ENCODE data around the gene DGKG. TPM values are rescaled to one million over a fixed set of nuclear protein-coding genes. Genes with fewer than 3 reads are reported as not detected.

The DGKG gene
- total RNA-seq, 2 experiments from 2014 or later: 0.20 to 0.66 TPM

- DNase-seq: no peak
- Mint-ChIP-seq H3K4me1 (peaks cover 12% of the 10 kb centered on the region), H3K9me3 (ENCODE audit: low read depth) (no peaks in the 10 kb centered on the region), H3K4me3 (no peak overlapping the region), H3K27me3 (peaks cover 6% of the 10 kb centered on the region), H3K36me3 (no peaks in the 10 kb centered on the region), H3K27ac (no peak overlapping the region)
- no peak for ATAC-seq
- CTCF ChIA-PET: interaction anchor here (1.5 kb wide), 1 partner anchor 159 kb away, joined by 3 read pairs; no protein-coding TSS in a partner anchor
Observed at GRCh38 chr3:186381424-186382216, 19.6 kb upstream of the DGKG start.

- CTCF ChIA-PET: no interaction called here
- DNase-seq (no peak), ATAC-seq (no peak)
- Mint-ChIP-seq H3K4me1 (peaks cover 10% of the 10 kb centered on the region), H3K4me3 (no peak overlapping the region), H3K9me3 (ENCODE audit: low read depth) (no peaks in the 10 kb centered on the region), H3K27me3 (peaks cover 15% of the 10 kb centered on the region), H3K36me3 (no peaks in the 10 kb centered on the region), H3K27ac (no peak overlapping the region)
Observed at GRCh38 chr3:186380622-186381380, 18.8 kb upstream of the DGKG start.

GRCh38 chr3:186375443-186375842, 13.4 kb upstream of the DGKG start:
- CTCF ChIA-PET: no interaction called here
- Mint-ChIP-seq H3K9me3 (ENCODE audit: low read depth) (no peaks in the 10 kb centered on the region), H3K27ac (no peak overlapping the region), H3K4me1 (peaks cover 2% of the 10 kb centered on the region), H3K4me3 (no peak overlapping the region), H3K36me3 (no peaks in the 10 kb centered on the region), H3K27me3 (peaks cover 33% of the 10 kb centered on the region)
- ATAC-seq: no peak
- no peak for DNase-seq

GRCh38 chr3:186374376-186374775, 12.3 kb upstream of the DGKG start:
- H3K36me3 Mint-ChIP-seq: no peaks in the 10 kb centered on the region
- no peak for DNase-seq
- H3K9me3 Mint-ChIP-seq (ENCODE audit: low read depth): no peaks in the 10 kb centered on the region
- H3K27me3 Mint-ChIP-seq: peaks cover 42% of the 10 kb centered on the region
- H3K4me1 Mint-ChIP-seq: no peaks in the 10 kb centered on the region
- CTCF ChIA-PET: no interaction called here
- ATAC-seq: no peak
- H3K27ac Mint-ChIP-seq: no peak overlapping the region
- H3K4me3 Mint-ChIP-seq: no peak overlapping the region

GRCh38 chr3:186369217-186369616, 7.2 kb upstream of the DGKG start:
- ATAC-seq: no peak
- no peak for DNase-seq
- H3K4me1 Mint-ChIP-seq: no peaks in the 10 kb centered on the region
- H3K9me3 Mint-ChIP-seq (ENCODE audit: low read depth): no peaks in the 10 kb centered on the region
- no peak overlapping the region for H3K27ac Mint-ChIP-seq
- CTCF ChIA-PET: no interaction called here
- H3K27me3 Mint-ChIP-seq: peaks cover 45% of the 10 kb centered on the region
- no peak overlapping the region for H3K4me3 Mint-ChIP-seq
- H3K36me3 Mint-ChIP-seq: no peaks in the 10 kb centered on the region

GRCh38 chr3:186368717-186369116, 6.7 kb upstream of the DGKG start:
- Mint-ChIP-seq H3K27me3 (peaks cover 46% of the 10 kb centered on the region), H3K27ac (no peak overlapping the region), H3K36me3 (no peaks in the 10 kb centered on the region), H3K9me3 (ENCODE audit: low read depth) (no peaks in the 10 kb centered on the region), H3K4me1 (no peaks in the 10 kb centered on the region), H3K4me3 (no peak overlapping the region)
- ATAC-seq: no peak
- CTCF ChIA-PET: no interaction called here
- DNase-seq: no peak

- peaks cover 49% of the 10 kb centered on the region for H3K27me3 Mint-ChIP-seq
- H3K27ac Mint-ChIP-seq: no peak overlapping the region
- H3K4me3 Mint-ChIP-seq: no peak overlapping the region
- no peaks in the 10 kb centered on the region for H3K36me3 Mint-ChIP-seq
- no peaks in the 10 kb centered on the region for H3K9me3 Mint-ChIP-seq (ENCODE audit: low read depth)
- CTCF ChIA-PET: no interaction called here
- ATAC-seq (no peak), DNase-seq (no peak)
- H3K4me1 Mint-ChIP-seq: no peaks in the 10 kb centered on the region
Observed at GRCh38 chr3:186368176-186368575, 6.1 kb upstream of the DGKG start.

GRCh38 chr3:186367631-186368030, 5.6 kb upstream of the DGKG start:
- Mint-ChIP-seq H3K36me3 (no peaks in the 10 kb centered on the region), H3K9me3 (ENCODE audit: low read depth) (no peaks in the 10 kb centered on the region), H3K4me3 (no peak overlapping the region), H3K27me3 (peaks cover 54% of the 10 kb centered on the region), H3K27ac (no peak overlapping the region), H3K4me1 (no peaks in the 10 kb centered on the region)
- DNase-seq (no peak), ATAC-seq (no peak)
- CTCF ChIA-PET: interaction anchor here (1.2 kb wide), 1 partner anchor 28 kb away, joined by 3 read pairs; no protein-coding TSS in a partner anchor

GRCh38 chr3:186366206-186366605, 4.2 kb upstream of the DGKG start:
- no peak overlapping the region for H3K27ac Mint-ChIP-seq
- H3K4me1 Mint-ChIP-seq: no peaks in the 10 kb centered on the region
- peaks cover 63% of the 10 kb centered on the region for H3K27me3 Mint-ChIP-seq
- DNase-seq: no peak
- ATAC-seq: no peak
- H3K9me3 Mint-ChIP-seq (ENCODE audit: low read depth): no peaks in the 10 kb centered on the region
- CTCF ChIA-PET: interaction anchor here (1.2 kb wide), 1 partner anchor 27 kb away, joined by 3 read pairs; no protein-coding TSS in a partner anchor
- H3K36me3 Mint-ChIP-seq: no peaks in the 10 kb centered on the region
- no peak overlapping the region for H3K4me3 Mint-ChIP-seq

- H3K27me3 Mint-ChIP-seq: peaks cover 69% of the 10 kb centered on the region
- ATAC-seq (no peak), DNase-seq (no peak)
- no peak overlapping the region for H3K4me3 Mint-ChIP-seq
- no peaks in the 10 kb centered on the region for H3K9me3 Mint-ChIP-seq (ENCODE audit: low read depth)
- CTCF ChIA-PET: no interaction called here
- H3K27ac Mint-ChIP-seq: no peak overlapping the region
- H3K4me1 Mint-ChIP-seq: no peaks in the 10 kb centered on the region
- no peaks in the 10 kb centered on the region for H3K36me3 Mint-ChIP-seq
Observed at GRCh38 chr3:186365202-186365974, 3.4 kb upstream of the DGKG start.

GRCh38 chr3:186362988-186363387, 954 bp upstream of the DGKG start:
- ATAC-seq: no peak
- CTCF ChIA-PET: interaction anchor here (1.1 kb wide), 1 partner anchor 252 kb away, joined by 3 read pairs; no protein-coding TSS in a partner anchor
- Mint-ChIP-seq H3K4me1 (no peaks in the 10 kb centered on the region), H3K27me3 (peaks cover 69% of the 10 kb centered on the region), H3K27ac (no peak overlapping the region), H3K9me3 (ENCODE audit: low read depth) (no peaks in the 10 kb centered on the region), H3K36me3 (no peaks in the 10 kb centered on the region), H3K4me3 (no peak overlapping the region)
- DNase-seq: no peak

GRCh38 chr3:186362537-186362842, 456 bp upstream of the DGKG start:
- no peak overlapping the region for H3K27ac Mint-ChIP-seq

GRCh38 chr3:186361246-186361761, 730 bp downstream of the DGKG start:
- Mint-ChIP-seq H3K9me3 (ENCODE audit: low read depth) (no peaks in the 10 kb centered on the region), H3K36me3 (no peaks in the 10 kb centered on the region), H3K27me3 (peaks cover 60% of the 10 kb centered on the region), H3K27ac (no peak overlapping the region), H3K4me3 (no peak overlapping the region), H3K4me1 (no peaks in the 10 kb centered on the region)
- CTCF ChIA-PET: no interaction called here
- ATAC-seq (no peak), DNase-seq (no peak)

More at GRCh38 chr3:186362537-186362842, 456 bp upstream of the DGKG start:
- no peaks in the 10 kb centered on the region for H3K36me3 Mint-ChIP-seq
- no peaks in the 10 kb centered on the region for H3K9me3 Mint-ChIP-seq (ENCODE audit: low read depth)
- CTCF ChIA-PET: interaction anchor here (1.1 kb wide), 1 partner anchor 252 kb away, joined by 3 read pairs; no protein-coding TSS in a partner anchor
- H3K27me3 Mint-ChIP-seq: peaks cover 64% of the 10 kb centered on the region
- no peak overlapping the region for H3K4me3 Mint-ChIP-seq
- DNase-seq (no peak), ATAC-seq (no peak)
- no peaks in the 10 kb centered on the region for H3K4me1 Mint-ChIP-seq
